NB4 (cell line): ENCODE measurements around the gene CDK8.

Source experiments
- CTCF ChIP-seq: IDR thresholded peaks from one replicate; pipeline ENCODE4 v1.5.1; 2012; ENCODE audit warnings: low read depth, low read length
- POLR2A ChIP-seq: IDR thresholded peaks from 2 replicates; pipeline ENCODE4 v1.6.1; 2011; ENCODE audit warnings: mild to moderate bottlenecking; ENCODE audit not compliant: insufficient read length; ENCODE audit errors: extremely low read depth

- TF ChIP-seq CTCF (no peak), POLR2A (no peak)
Measured at GRCh38 chr13:26300140-26300539, 46.2 kb downstream of the CDK8 start.
